Naive thymus-derived CD4-positive, alpha-beta T cell (primary cell): ENCODE results near the gene RNASE2. TPM values are rescaled to one million over a fixed set of nuclear protein-coding genes. Genes with fewer than 3 reads are reported as not detected.

Experiments
- polyA plus RNA-seq, 2 donors: library from polyadenylated mRNA; unstranded; fragments of 300-500 nt; fragmentation: Illumina TruSeq; gene quantifications; one replicate each; pipeline ENCODE4 v1.2.3, GENCODE V29; 2021
- total RNA-seq, 6 experiments: library from RNA in 5 of 6; stranded (reverse) in 5 of 6; gene quantifications; 1 replicate in 5 of 6; 2 replicates in 1 of 6; pipeline ENCODE4 v1.2.3 and lab custom pipeline; 2021 to 2026

RNASE2 gene
- total and polyA plus RNA-seq, 7 experiments from 2014 or later: 0.30 to 22.4 (median 2.5) TPM; not detected in 4

Other genes starting within 250 kb of the RNASE2 start
- not detected for gene EDDM3A, start 209.6 kb upstream of the RNASE2 start, total RNA-seq
- gene EDDM3A, start 209.6 kb upstream of the RNASE2 start, polyA plus RNA-seq: not detected
- not detected for gene EDDM3B, start 187.1 kb upstream of the RNASE2 start, total RNA-seq
- not detected for gene EDDM3B, start 187.1 kb upstream of the RNASE2 start, polyA plus RNA-seq
- gene RNASE6, start 174.2 kb upstream of the RNASE2 start, total RNA-seq: 10 to 100 TPM in 1 of 5 experiments, 1 to 10 TPM in 4; 2.7 to 34.2 (median 2.9) TPM
- gene RNASE6, start 174.2 kb upstream of the RNASE2 start, polyA plus RNA-seq: 1 to 10 TPM; 3.6 to 5.6 TPM
- 10 to 100 TPM in 2 of 5 experiments, 1 to 10 TPM in 1, not detected in 2; 1.8 to 19.0 (median 15.5) TPM for gene RNASE1, start 152.6 kb upstream of the RNASE2 start, total RNA-seq
- gene RNASE1, start 152.6 kb upstream of the RNASE2 start, polyA plus RNA-seq: not detected
- gene RNASE3, start 64.1 kb upstream of the RNASE2 start, total RNA-seq: 1 to 10 TPM in 1 of 5 experiments, not detected in 4; 1.1 TPM
- gene RNASE3, start 64.1 kb upstream of the RNASE2 start, polyA plus RNA-seq: not detected
- 100 to 1,000 TPM in 2 of 5 experiments, 10 to 100 TPM in 3; 75.4 to 129 (median 96.7) TPM for gene METTL17, start 34.5 kb downstream of the RNASE2 start, total RNA-seq
- gene METTL17, start 34.5 kb downstream of the RNASE2 start, polyA plus RNA-seq: 10 to 100 TPM; 41.7 to 47.6 TPM
- under 1 TPM in 2 of 5 experiments, not detected in 3; 0.36 to 0.81 TPM for gene SLC39A2, start 43.8 kb downstream of the RNASE2 start, total RNA-seq
- not detected for gene SLC39A2, start 43.8 kb downstream of the RNASE2 start, polyA plus RNA-seq
- gene NDRG2, start 69.6 kb downstream of the RNASE2 start, total RNA-seq: 10 to 100 TPM in 4 of 5 experiments, 1 to 10 TPM in 1; 5.9 to 39.9 (median 35.2) TPM
- gene NDRG2, start 69.6 kb downstream of the RNASE2 start, polyA plus RNA-seq: 10 to 100 TPM; 29.2 to 35.1 TPM
- not detected for gene TPPP2, start 74.7 kb downstream of the RNASE2 start, total RNA-seq
- gene TPPP2, start 74.7 kb downstream of the RNASE2 start, polyA plus RNA-seq: not detected
- gene RNASE13, start 79.3 kb downstream of the RNASE2 start, total RNA-seq: not detected
- not detected for gene RNASE13, start 79.3 kb downstream of the RNASE2 start, polyA plus RNA-seq
- gene RNASE7, start 86.9 kb downstream of the RNASE2 start, total RNA-seq: not detected
- not detected for gene RNASE7, start 86.9 kb downstream of the RNASE2 start, polyA plus RNA-seq
- gene RNASE8, start 102.3 kb downstream of the RNASE2 start, total RNA-seq: not detected
- gene RNASE8, start 102.3 kb downstream of the RNASE2 start, polyA plus RNA-seq: not detected
- 10 to 100 TPM in 1 of 5 experiments, 1 to 10 TPM in 1, under 1 TPM in 2, not detected in 1; 0.65 to 40.5 (median 5.4) TPM for gene ARHGEF40, start 114.8 kb downstream of the RNASE2 start, total RNA-seq
- under 1 TPM in 1 of 2 donors, not detected in 1; 0.11 TPM for gene ARHGEF40, start 114.8 kb downstream of the RNASE2 start, polyA plus RNA-seq
- 10 to 100 TPM in 2 of 5 experiments, 1 to 10 TPM in 3; 5.7 to 22.1 (median 9.1) TPM for gene ZNF219, start 143.2 kb downstream of the RNASE2 start, total RNA-seq
- gene ZNF219, start 143.2 kb downstream of the RNASE2 start, polyA plus RNA-seq: 1 to 10 TPM; 2.3 to 2.8 TPM
- under 1 TPM in 3 of 5 experiments, not detected in 2; 0.56 to 0.73 (median 0.70) TPM for gene TMEM253, start 145.6 kb downstream of the RNASE2 start, total RNA-seq
- not detected for gene TMEM253, start 145.6 kb downstream of the RNASE2 start, polyA plus RNA-seq
- gene OR5AU1, start 200.6 kb downstream of the RNASE2 start, total RNA-seq: not detected
- gene OR5AU1, start 200.6 kb downstream of the RNASE2 start, polyA plus RNA-seq: not detected